Embryonic facial prominence (tissue), 1 donor: Measurements from ENCODE around the gene INAFM2.
A peak's percentile ranks its signal among the peaks of the same experiment; 100 is the strongest.

Experiments
- DNase-seq: peaks from one replicate; pipeline ENCODE4 v3.0.0-alpha.2; 2016; ENCODE audit errors: extremely low spot score

Gene INAFM2

GRCh38 chr15:40344217-40344616 is 20.7 kb downstream of the INAFM2 start:
- DNase-seq = no peak

GRCh38 chr15:40344631-40345120 is 21.2 kb downstream of the INAFM2 start:
- DNase-seq = no peak

- no peak for DNase-seq
Measured at GRCh38 chr15:40345225-40345866, 21.9 kb downstream of the INAFM2 start.

GRCh38 chr15:40345867-40346578 is 22.5 kb downstream of the INAFM2 start:
- DNase-seq = no peak

GRCh38 chr15:40346579-40347558 is 23.4 kb downstream of the INAFM2 start:
- no peak for DNase-seq

GRCh38 chr15:40347559-40348473 is 24.3 kb downstream of the INAFM2 start:
- no peak for DNase-seq

DNA sequence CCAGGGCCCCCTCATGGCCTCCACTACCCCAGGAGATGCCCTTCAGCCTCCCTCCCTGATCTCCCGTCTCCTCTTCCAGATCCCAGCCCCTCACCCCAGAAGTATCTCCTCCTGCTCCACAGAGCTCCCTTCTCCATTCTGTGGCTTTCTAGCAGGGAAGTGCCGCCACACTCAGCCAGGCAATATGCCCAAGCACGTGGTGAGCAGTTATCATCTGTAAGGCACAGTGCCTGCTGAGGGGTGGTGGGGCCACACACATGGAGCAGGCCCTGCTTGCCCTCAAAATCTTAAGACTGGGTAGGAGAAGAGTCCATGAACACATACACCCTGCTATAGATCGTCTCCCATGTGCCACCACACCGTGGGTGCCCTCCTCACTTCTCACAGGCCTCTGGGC is 25.0 kb downstream of the INAFM2 start:
- DNase-seq = no peak

DNA sequence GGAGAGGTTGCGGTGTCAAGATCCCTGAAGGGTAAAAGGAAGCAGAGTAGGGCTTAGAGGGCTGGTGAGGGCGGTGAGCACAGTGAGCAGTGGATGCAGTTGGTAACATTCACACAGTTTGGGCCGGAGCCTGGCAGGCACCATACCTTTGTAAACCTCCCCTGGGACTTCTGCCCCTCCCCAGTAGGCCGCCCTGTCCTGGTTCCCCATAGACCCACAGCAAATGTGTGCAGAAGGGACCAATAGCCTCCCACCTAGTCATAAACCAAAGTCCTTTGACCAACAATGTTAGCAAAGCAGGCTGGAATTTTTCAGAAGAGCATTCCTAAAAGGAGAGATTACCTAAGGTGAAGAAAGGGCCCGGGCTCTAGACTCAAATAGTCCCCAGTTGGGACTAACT is 25.7 kb downstream of the INAFM2 start:
- DNase-seq = no peak

DNA sequence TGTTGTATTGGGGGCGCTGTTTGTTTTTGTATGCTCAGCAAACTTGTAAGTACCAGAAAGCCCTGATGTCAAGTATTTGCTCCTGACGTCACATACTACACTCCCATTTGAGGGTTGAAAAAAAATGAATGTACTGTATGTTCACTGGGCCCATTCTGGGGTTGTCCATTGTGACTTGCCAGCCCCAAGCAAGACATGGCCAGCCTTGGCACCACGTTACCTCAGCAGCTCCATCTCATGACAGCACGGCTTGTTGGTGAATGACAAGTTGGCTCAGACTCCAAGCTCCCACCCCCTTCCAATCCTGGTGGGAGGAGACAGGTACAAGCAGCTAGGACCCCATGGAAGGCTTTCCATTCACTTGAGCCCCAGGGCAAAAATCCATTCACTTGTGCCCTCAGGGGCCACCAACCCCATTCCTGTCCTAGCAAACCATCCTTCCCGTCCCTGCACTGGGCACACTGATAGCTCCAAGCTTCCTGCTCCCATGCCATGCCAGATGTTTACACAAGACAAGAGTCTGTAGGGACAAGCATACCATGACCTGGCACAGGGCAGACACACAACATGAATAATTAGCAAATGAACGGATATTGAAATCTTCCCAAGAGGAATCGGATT is 28.9 kb downstream of the INAFM2 start:
- DNase-seq = no peak

DNA sequence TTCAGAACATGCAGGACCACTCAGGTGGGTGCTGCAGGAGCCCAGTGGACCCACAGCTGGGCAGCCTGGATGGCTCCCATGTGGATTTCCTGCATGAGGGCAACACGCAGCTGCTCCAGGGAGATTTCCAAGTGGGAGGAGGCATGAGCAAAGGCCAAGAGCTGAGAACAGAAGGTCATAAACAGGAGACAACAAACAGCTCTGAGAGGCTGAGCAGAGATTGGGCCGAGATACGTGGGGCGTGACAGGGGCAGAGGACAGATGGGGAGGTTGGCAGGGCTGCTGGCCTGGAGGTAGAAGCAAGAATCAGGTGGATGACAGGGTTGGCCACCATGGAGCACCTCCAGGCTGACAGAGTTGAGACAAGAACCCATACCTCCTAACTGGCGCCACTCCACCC is 30.2 kb downstream of the INAFM2 start:
- no peak for DNase-seq

DNA sequence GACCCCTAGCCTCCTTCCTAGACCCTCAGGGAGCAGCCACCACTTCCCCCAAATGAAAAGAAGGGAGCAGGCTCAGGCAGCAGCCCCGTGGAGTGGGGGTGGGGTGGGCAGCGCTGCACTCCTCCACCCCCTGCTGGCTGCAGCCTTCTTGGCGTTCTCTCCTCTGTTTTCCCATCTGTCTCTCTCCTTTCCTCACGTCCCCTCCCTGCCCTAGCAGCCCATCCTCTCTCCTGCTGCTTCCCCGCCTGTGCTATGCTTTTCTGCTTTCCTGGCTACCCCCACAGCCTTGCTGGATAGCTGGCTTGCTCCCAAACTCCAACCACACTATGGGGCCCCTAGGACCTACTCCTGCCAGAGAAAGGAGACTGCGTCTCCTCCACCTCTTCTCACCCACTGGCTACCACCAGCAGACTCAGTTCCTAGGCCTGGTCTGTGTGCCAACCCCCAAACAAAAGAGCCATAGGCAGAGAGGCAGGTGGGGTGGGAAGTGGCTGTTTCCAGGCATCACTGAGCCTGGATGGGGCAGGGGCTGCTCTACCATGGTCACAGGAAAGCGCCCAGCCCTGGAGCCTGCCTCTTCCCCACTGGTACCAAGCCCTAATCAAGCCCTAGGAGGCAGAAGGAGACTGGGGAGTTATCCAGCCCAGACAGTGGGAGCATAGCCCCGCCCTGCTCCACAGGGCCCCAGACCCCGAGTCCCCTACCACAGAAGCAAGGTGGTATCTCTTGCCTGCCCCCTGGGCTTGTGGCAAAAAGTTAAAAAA is 31.1 kb downstream of the INAFM2 start:
- DNase-seq = peak; percentile 27

DNA sequence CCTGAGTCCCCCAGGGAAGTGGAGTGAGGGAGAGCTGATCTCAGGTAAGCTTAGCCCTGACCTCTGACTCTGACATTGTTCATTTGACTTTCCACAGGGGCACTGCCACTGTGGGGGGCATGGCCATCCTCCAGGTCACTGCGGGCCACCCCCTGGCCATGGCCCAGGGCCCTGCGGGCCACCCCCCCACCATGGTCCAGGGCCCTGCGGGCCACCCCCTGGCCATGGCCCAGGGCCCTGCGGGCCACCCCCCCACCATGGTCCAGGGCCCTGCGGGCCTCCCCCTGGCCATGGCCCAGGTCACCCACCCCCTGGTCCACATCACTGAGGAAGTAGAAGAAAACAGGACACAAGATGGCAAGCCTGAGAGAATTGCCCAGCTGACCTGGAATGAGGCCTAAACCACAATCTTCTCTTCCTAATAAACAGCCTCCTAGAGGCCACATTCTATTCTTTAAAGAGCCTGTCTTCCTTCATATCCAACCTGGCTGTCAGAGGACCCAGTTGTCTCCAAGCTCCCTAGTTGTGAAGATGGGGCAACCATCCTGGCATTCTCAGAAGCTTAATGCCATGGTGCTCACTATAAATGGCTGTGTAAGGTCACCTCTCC is 32.6 kb downstream of the INAFM2 start:
- no peak for DNase-seq

GRCh38 chr15:40357246-40357645 is 33.8 kb downstream of the INAFM2 start:
- no peak for DNase-seq

- peak; percentile 39 for DNase-seq
Measured at GRCh38 chr15:40357723-40358470, 34.4 kb downstream of the INAFM2 start, which contains the start of gene DISP2. Gene DISP2 (plus strand): TSS chr15:40358219. CDS start chr15:40358322, 103 bp downstream.

- DNase-seq = no peak
Measured at GRCh38 chr15:40358471-40359353, 35.2 kb downstream of the INAFM2 start.

DNA sequence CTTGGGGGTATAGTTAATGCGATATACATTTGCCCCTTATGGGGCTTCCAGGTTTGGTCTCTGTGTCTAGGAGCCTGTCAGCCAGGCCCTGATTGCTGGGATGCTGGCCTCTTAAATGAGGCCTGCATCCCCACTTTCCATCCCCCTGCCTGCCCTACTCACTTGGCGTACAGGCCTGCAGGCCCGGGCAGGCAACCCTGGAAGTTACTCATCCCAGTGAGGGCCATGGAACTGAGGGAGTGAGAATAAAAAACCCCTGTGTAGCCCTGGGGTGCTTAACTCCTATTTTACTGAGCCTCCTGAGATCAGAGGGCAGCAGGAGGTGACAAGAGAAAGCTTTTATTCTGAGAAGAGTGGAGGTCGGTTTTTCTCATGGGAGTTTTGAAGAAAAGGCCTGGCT is 36.5 kb downstream of the INAFM2 start:
- no peak for DNase-seq

- no peak for DNase-seq
Measured at GRCh38 chr15:40361640-40362039, 38.1 kb downstream of the INAFM2 start.

DNA sequence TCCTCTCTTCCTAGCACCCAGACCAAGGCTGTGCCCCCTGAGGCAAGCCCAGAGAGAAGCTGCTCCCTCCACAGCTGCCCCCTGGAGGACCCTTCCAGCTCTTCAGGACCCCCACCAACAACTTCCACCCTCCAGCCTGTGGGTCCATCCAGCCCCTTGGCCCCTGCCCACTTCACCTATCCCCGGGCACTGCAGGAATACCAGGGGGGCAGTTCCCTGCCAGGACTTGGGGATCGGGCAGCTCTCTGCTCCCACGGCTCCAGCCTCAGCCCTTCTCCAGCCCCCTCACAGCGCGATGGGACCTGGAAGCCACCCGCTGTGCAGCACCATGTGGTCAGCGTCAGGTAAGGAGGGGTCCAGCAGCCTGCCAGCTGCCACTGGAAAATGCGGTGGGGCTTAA is 40.1 kb downstream of the INAFM2 start:
- no peak for DNase-seq
